HCT116 (cell line): Measurements from ENCODE around the gene NGRN. TPM values are rescaled to one million over a fixed set of nuclear protein-coding genes. Genes with fewer than 3 reads are reported as not detected.

Experiments used
- ATAC-seq: fragments of 200-7000 bp; cut with Tn5 transposase; 2 replicates; pipeline ENCODE4 v1.9.1; 2020; ENCODE audit warnings: mild to moderate bottlenecking, moderate library complexity
- BruUV-seq: library from RNA; stranded (reverse); fragments of 400-500 nt; replicated peaks from 2 replicates; lab custom pipeline; 2021; lab: Mats Ljungman, UMichigan
- CTCF ChIA-PET: fragments of 300-600 bp; sonication (Branson Sonifier 250); formaldehyde crosslinking; loops from one replicate; lab custom pipeline; 2021; ENCODE audit warnings: antibody characterized with exemption; lab: Charles Lee
- POLR2A ChIA-PET: fragments of 300-600, 350-600 bp; sonication (Branson Sonifier 250); formaldehyde crosslinking; loops from one replicate; lab custom pipeline; 2021; ENCODE audit warnings: antibody characterized with exemption; lab: Charles Lee
- RAD21 ChIA-PET, 2 experiments: fragments of 300-600 bp; sonication (Branson Sonifier 250); formaldehyde crosslinking; loops; one replicate each; lab custom pipeline; 2023; ENCODE audit warnings: low total read pairs in 2 of 2; ENCODE audit not compliant: uncharacterized antibody in 2 of 2, unreplicated experiment in 2 of 2, low non-redundant PET in 1 of 2; lab: Charles Lee
- DNase-seq: peaks from one replicate; pipeline ENCODE4 v3.0.0-alpha.2; 2010; ENCODE audit warnings: low read depth, low spot score
- H2AFZ ChIP-seq: fragments of 200-600 bp; shearing (Covaris generic), sonication (generic); 2 replicates; pipeline ENCODE4 v1.6.1; 2017; ENCODE audit warnings: low read depth, mixed run types, mixed read lengths, antibody characterized with exemption, low read length; ENCODE audit not compliant: poor library complexity, severe bottlenecking
- H3K27ac ChIP-seq: 2 replicates; pipeline ENCODE4 v1.5.1; 2012; ENCODE audit warnings: low read depth, low read length
- H3K27me3 ChIP-seq: fragments of 200-600 bp; sonication (generic); 2 replicates; pipeline ENCODE4 v1.6.1; 2016; ENCODE audit warnings: mixed run types, low read length, mixed read lengths; ENCODE audit not compliant: insufficient read depth
- H3K36me3 ChIP-seq, 2 experiments: fragments of 200-500 bp in 1 of 2; fragments of 200-600 bp in 1 of 2; sonication (Bioruptor generic) in 1 of 2; sonication (generic) in 1 of 2; 2 replicates each; pipeline versions ENCODE4 v1.5.1 to v1.6.1; 2014 to 2016; ENCODE audit warnings: low read length in 2 of 2, inconsistent platforms in 1 of 2, mixed read lengths in 1 of 2, mixed run types in 1 of 2; ENCODE audit not compliant: insufficient read depth in 2 of 2, control insufficient read depth in 1 of 2
- H3K4me1 ChIP-seq, 2 experiments: fragments of 200-600 bp in 1 of 2; sonication (generic) in 1 of 2; 2 replicates each; pipeline versions ENCODE4 v1.5.1 to v1.6.1; 2012 to 2017; ENCODE audit warnings: low read length in 2 of 2, inconsistent platforms in 1 of 2, mild to moderate bottlenecking in 1 of 2, mixed read lengths in 1 of 2, mixed run types in 1 of 2, moderate library complexity in 1 of 2; ENCODE audit not compliant: insufficient read depth in 2 of 2, control insufficient read depth in 1 of 2
- H3K4me2 ChIP-seq: fragments of 200-600 bp; sonication (generic); 2 replicates; pipeline ENCODE4 v1.6.1; 2017; ENCODE audit warnings: mixed run types, low read length, mixed read lengths
- H3K4me3 ChIP-seq, 2 experiments: fragments of 200-600 bp in 1 of 2; sonication (generic) in 1 of 2; replicated peaks in 1 of 2; 2 replicates each; pipeline ENCODE4 v1.5.1; 2011 to 2016; ENCODE audit warnings: low read length in 2 of 2, control low read depth in 1 of 2, low read depth in 1 of 2, mild to moderate bottlenecking in 1 of 2, mixed read lengths in 1 of 2, mixed run types in 1 of 2
- H3K79me2 ChIP-seq: fragments of 200-600 bp; sonication (generic); 2 replicates; pipeline ENCODE4 v1.6.1; 2017; ENCODE audit warnings: mild to moderate bottlenecking, mixed run types, low read length, moderate library complexity, mixed read lengths; ENCODE audit not compliant: insufficient read depth
- H3K9ac ChIP-seq: fragments of 200-600 bp; sonication (generic); 2 replicates; pipeline ENCODE4 v1.6.1; 2016; ENCODE audit warnings: low read length, mixed read lengths
- H3K9me2 ChIP-seq: fragments of 200-600 bp; sonication (generic), shearing (Covaris generic); 2 replicates; pipeline ENCODE4 v1.6.1; 2017; ENCODE audit warnings: mixed run types, mild to moderate bottlenecking, moderate library complexity; ENCODE audit not compliant: insufficient read depth
- H3K9me3 ChIP-seq, 2 experiments: fragments of 200-500 bp in 1 of 2; fragments of 200-600 bp in 1 of 2; sonication (Bioruptor generic) in 1 of 2; sonication (generic) in 1 of 2; 2 replicates each; pipeline ENCODE4 v1.6.1; 2014 to 2017; ENCODE audit warnings: low read length in 2 of 2, mixed read lengths in 2 of 2, inconsistent platforms in 1 of 2, low read depth in 1 of 2, mild to moderate bottlenecking in 1 of 2, mixed run types in 1 of 2, moderate library complexity in 1 of 2; ENCODE audit not compliant: control insufficient read depth in 1 of 2, insufficient read depth in 1 of 2
- H4K20me1 ChIP-seq: fragments of 200-600 bp; sonication (generic), shearing (Covaris generic); 2 replicates; pipeline ENCODE4 v1.6.1; 2017; ENCODE audit warnings: mixed run types, mild to moderate bottlenecking, moderate library complexity; ENCODE audit not compliant: insufficient read depth
- CBX3 ChIP-seq: IDR thresholded peaks from 2 replicates; pipeline ENCODE4 v1.6.1; 2012; ENCODE audit warnings: low read depth
- CTCF ChIP-seq, 3 experiments: fragments of 200-600 bp in 1 of 3; sonication (generic) in 1 of 3; IDR thresholded peaks in 2 of 3; conservative IDR thresholded peaks in 1 of 3; 2 replicates each; pipeline ENCODE4 v1.5.1; 2012 to 2017; ENCODE audit warnings: low read depth in 2 of 3, low read length in 2 of 3, antibody characterized with exemption in 1 of 3, borderline replicate concordance in 1 of 3, control low read depth in 1 of 3, mild to moderate bottlenecking in 1 of 3, mixed read lengths in 1 of 3, mixed run types in 1 of 3, moderate library complexity in 1 of 3; ENCODE audit not compliant: insufficient read depth in 1 of 3
- EGR1 ChIP-seq: IDR thresholded peaks from 2 replicates; pipeline ENCODE4 v1.6.1; 2012; ENCODE audit warnings: low read depth
- ELF1 ChIP-seq: IDR thresholded peaks from 2 replicates; pipeline ENCODE4 v1.6.1; 2012; ENCODE audit warnings: low read depth, borderline replicate concordance
- FOSL1 ChIP-seq: IDR thresholded peaks from 2 replicates; pipeline ENCODE4 v1.6.1; 2012; ENCODE audit warnings: low read depth
- JUND ChIP-seq: IDR thresholded peaks from 2 replicates; pipeline ENCODE4 v1.6.1; 2012
- MAX ChIP-seq: IDR thresholded peaks from 2 replicates; pipeline ENCODE4 v1.6.1; 2012
- POLR2A ChIP-seq: IDR thresholded peaks from 2 replicates; pipeline ENCODE4 v1.7.0; 2011; ENCODE audit warnings: borderline replicate concordance; ENCODE audit not compliant: insufficient read depth, insufficient read length; ENCODE audit errors: extremely low read depth
- RAD21 ChIP-seq: IDR thresholded peaks from 2 replicates; pipeline ENCODE4 v1.6.1; 2012; ENCODE audit warnings: low read depth, mild to moderate bottlenecking
- SIN3A ChIP-seq: IDR thresholded peaks from 2 replicates; pipeline ENCODE4 v1.6.1; 2012; ENCODE audit warnings: low read depth
- SP1 ChIP-seq: IDR thresholded peaks from 2 replicates; pipeline ENCODE4 v1.6.1; 2012; ENCODE audit warnings: low read depth
- TCF7L2 ChIP-seq: IDR thresholded peaks from 2 replicates; pipeline ENCODE4 v1.7.0; 2011; ENCODE audit warnings: borderline replicate concordance, inconsistent platforms; ENCODE audit not compliant: insufficient read depth, insufficient read length; ENCODE audit errors: extremely low read depth
- ZFX ChIP-seq: fragments of 450-650 bp; IDR thresholded peaks from 2 replicates; pipeline ENCODE4 v1.6.1; 2017
- ZNF274 ChIP-seq: fragments of 200-500 bp; sonication (Bioruptor generic); IDR thresholded peaks from 2 replicates; pipeline ENCODE4 v1.6.1; 2014; ENCODE audit warnings: mild to moderate bottlenecking, low read depth, low read length, inconsistent platforms
- intact Hi-C: fragments of 100-400 bp; cut with micrococcal nuclease; formaldehyde crosslinking; loops from 2 replicates; pipeline ENCODE4 v1.10.0; 2022
- total RNA-seq: library from RNA; stranded (reverse); gene quantifications from one replicate; pipeline ENCODE4 v1.2.1, GENCODE V29; 2021; ENCODE audit not compliant: unreplicated experiment
- TF ChIP-seq, protein P1 (sequence below): IDR thresholded peaks from 2 replicates; pipeline ENCODE4 v1.6.1; 2012

NGRN gene
- total RNA-seq, 1 experiment from 2014 or later = 72.7 TPM

- ChIA-PET CTCF (interaction anchor here (1.1 to 1.9 kb wide), 2 partner anchors 14 kb away, joined by 4 to 13 read pairs; no protein-coding TSS in a partner anchor), RAD21 (no interaction called here), POLR2A (no interaction called here)
- Histone ChIP-seq H2AFZ (no peak overlapping the region), H3K9ac (no peak overlapping the region), H3K4me3 (no peak overlapping the region), H3K9me3 (no peaks in the 10 kb centered on the region), H3K27me3 (no peaks in the 10 kb centered on the region), H3K9me2 (no peaks in the 10 kb centered on the region), H4K20me1 (no peaks in the 10 kb centered on the region), H3K27ac (no peak overlapping the region), H3K4me1 (peaks cover 0 to 6% of the 10 kb centered on the region in 2 experiments; a peak in 3 of 4 replicates), H3K4me2 (no peak overlapping the region), H3K79me2 (no peaks in the 10 kb centered on the region), H3K36me3 (no peaks in the 10 kb centered on the region)
- BruUV-seq = no TSS peak
- no peak for TF ChIP-seq RAD21
- TF ChIP-seq ZFX = no peak
- no peak for TF ChIP-seq POLR2A
- no peak for TF ChIP-seq TCF7L2
- TF ChIP-seq CTCF (IDR thresholded peaks at IDR 0.05 in 2 of 3, conservative IDR thresholded peaks at IDR 0.05 in 1 of 3; ENCODE audit: borderline replicate concordance in 1 of 3, insufficient read depth in 1 of 3, low read depth in 2 of 3, low read length in 2 of 3) = no peak
- TF ChIP-seq SP1 = no peak
- no peak for TF ChIP-seq CBX3
- no peak for TF ChIP-seq FOSL1
- TF ChIP-seq EGR1 = no peak
- no peak for TF ChIP-seq JUND
- TF ChIP-seq ZNF274 = no peak
- no peak for TF ChIP-seq MAX
- TF ChIP-seq ELF1 = no peak
- TF ChIP-seq, protein P1, sequence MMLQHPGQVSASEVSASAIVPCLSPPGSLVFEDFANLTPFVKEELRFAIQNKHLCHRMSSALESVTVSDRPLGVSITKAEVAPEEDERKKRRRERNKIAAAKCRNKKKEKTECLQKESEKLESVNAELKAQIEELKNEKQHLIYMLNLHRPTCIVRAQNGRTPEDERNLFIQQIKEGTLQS = no peak
- TF ChIP-seq SIN3A = no peak
- no peak for ATAC-seq
- intact Hi-C loops = no loop called here
- DNase-seq = no peak
Measured at GRCh38 chr15:90305932-90306331, 40.5 kb downstream of the NGRN start.
